Gastrocnemius medialis (tissue), 4 donors: ENCODE measurements around the gene COP1.
"Not testable (repeated sequence)": the region's sequence is repeated elsewhere in the genome, so short reads cannot be mapped to it uniquely, and the experiment has no call there.

Experiments
- CTCF ChIP-seq, 5 experiments: fragments of 450-650 bp in 3 of 5; fragments of 200-600 bp in 2 of 5; sonication (generic) in 2 of 5; IDR thresholded peaks in 4 of 5; conservative IDR thresholded peaks in 1 of 5; 1 replicate in 4 of 5; 2 replicates in 1 of 5; pipeline ENCODE4 v1.5.1; 2016 to 2019; ENCODE audit warnings: antibody characterized with exemption in 5 of 5, mild to moderate bottlenecking in 3 of 5, moderate library complexity in 3 of 5
- POLR2A ChIP-seq, 2 donors: fragments of 450-650 bp; IDR thresholded peaks; one replicate each; pipeline ENCODE4 v1.6.1; 2017; ENCODE audit warnings: antibody characterized with exemption in 2 of 2, mild to moderate bottlenecking in 2 of 2, moderate library complexity in 2 of 2

- not testable (repeated sequence) for TF ChIP-seq CTCF (IDR thresholded peaks at IDR 0.05 in 4 of 5, conservative IDR thresholded peaks at IDR 0.05 in 1 of 5); POLR2A (IDR thresholded peaks at IDR 0.05)
These were observed 2.4 kb downstream of the COP1 start for GRCh38 chr1:176204655-176205054.
